ENCODE measurements around the gene SYNPO2. TPM values are rescaled to one million over a fixed set of nuclear protein-coding genes. Genes with fewer than 3 reads are reported as not detected.

The SYNPO2 gene
- total and polyA plus RNA-seq, 2 of the 8 experiments (the other 6 are each of a cell fraction or from before 2014, with no cell fraction given), result 0.50 to 4.2 TPM

DNA sequence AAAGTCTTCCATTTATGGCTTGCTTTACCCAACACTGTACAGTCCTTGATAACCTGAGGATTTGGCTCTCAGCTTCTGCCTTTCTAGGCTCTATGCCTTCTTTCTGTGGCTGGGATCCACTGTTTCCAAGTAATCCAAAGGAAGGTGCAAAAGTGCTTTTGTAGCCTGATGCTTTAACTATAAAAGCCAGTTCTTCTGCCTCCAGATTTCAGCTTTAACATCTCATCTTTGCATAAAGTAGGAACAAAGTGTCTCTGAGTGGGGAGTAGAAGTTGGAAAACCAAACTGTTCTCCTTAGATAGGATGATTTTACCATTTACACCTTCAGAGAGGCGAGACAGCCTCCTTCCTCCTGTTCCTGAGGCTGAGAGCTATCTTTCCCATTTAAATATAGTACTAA, 41.7 kb upstream of the SYNPO2 start (continued):
- TF ChIP-seq, protein P1, sequence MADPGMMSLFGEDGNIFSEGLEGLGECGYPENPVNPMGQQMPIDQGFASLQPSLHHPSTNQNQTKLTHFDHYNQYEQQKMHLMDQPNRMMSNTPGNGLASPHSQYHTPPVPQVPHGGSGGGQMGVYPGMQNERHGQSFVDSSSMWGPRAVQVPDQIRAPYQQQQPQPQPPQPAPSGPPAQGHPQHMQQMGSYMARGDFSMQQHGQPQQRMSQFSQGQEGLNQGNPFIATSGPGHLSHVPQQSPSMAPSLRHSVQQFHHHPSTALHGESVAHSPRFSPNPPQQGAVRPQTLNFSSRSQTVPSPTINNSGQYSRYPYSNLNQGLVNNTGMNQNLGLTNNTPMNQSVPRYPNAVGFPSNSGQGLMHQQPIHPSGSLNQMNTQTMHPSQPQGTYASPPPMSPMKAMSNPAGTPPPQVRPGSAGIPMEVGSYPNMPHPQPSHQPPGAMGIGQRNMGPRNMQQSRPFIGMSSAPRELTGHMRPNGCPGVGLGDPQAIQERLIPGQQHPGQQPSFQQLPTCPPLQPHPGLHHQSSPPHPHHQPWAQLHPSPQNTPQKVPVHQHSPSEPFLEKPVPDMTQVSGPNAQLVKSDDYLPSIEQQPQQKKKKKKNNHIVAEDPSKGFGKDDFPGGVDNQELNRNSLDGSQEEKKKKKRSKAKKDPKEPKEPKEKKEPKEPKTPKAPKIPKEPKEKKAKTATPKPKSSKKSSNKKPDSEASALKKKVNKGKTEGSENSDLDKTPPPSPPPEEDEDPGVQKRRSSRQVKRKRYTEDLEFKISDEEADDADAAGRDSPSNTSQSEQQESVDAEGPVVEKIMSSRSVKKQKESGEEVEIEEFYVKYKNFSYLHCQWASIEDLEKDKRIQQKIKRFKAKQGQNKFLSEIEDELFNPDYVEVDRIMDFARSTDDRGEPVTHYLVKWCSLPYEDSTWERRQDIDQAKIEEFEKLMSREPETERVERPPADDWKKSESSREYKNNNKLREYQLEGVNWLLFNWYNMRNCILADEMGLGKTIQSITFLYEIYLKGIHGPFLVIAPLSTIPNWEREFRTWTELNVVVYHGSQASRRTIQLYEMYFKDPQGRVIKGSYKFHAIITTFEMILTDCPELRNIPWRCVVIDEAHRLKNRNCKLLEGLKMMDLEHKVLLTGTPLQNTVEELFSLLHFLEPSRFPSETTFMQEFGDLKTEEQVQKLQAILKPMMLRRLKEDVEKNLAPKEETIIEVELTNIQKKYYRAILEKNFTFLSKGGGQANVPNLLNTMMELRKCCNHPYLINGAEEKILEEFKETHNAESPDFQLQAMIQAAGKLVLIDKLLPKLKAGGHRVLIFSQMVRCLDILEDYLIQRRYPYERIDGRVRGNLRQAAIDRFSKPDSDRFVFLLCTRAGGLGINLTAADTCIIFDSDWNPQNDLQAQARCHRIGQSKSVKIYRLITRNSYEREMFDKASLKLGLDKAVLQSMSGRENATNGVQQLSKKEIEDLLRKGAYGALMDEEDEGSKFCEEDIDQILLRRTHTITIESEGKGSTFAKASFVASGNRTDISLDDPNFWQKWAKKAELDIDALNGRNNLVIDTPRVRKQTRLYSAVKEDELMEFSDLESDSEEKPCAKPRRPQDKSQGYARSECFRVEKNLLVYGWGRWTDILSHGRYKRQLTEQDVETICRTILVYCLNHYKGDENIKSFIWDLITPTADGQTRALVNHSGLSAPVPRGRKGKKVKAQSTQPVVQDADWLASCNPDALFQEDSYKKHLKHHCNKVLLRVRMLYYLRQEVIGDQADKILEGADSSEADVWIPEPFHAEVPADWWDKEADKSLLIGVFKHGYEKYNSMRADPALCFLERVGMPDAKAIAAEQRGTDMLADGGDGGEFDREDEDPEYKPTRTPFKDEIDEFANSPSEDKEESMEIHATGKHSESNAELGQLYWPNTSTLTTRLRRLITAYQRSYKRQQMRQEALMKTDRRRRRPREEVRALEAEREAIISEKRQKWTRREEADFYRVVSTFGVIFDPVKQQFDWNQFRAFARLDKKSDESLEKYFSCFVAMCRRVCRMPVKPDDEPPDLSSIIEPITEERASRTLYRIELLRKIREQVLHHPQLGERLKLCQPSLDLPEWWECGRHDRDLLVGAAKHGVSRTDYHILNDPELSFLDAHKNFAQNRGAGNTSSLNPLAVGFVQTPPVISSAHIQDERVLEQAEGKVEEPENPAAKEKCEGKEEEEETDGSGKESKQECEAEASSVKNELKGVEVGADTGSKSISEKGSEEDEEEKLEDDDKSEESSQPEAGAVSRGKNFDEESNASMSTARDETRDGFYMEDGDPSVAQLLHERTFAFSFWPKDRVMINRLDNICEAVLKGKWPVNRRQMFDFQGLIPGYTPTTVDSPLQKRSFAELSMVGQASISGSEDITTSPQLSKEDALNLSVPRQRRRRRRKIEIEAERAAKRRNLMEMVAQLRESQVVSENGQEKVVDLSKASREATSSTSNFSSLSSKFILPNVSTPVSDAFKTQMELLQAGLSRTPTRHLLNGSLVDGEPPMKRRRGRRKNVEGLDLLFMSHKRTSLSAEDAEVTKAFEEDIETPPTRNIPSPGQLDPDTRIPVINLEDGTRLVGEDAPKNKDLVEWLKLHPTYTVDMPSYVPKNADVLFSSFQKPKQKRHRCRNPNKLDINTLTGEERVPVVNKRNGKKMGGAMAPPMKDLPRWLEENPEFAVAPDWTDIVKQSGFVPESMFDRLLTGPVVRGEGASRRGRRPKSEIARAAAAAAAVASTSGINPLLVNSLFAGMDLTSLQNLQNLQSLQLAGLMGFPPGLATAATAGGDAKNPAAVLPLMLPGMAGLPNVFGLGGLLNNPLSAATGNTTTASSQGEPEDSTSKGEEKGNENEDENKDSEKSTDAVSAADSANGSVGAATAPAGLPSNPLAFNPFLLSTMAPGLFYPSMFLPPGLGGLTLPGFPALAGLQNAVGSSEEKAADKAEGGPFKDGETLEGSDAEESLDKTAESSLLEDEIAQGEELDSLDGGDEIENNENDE (IDR thresholded peaks at IDR 0.05; ENCODE audit: insufficient replicate concordance, low read length), result no peak
- TF ChIP-seq TEAD4 (IDR thresholded peaks at IDR 0.05; ENCODE audit: low read depth, low read length) (no peak), GABPA (IDR thresholded peaks at IDR 0.05; ENCODE audit: borderline replicate concordance, insufficient read depth, low read length) (no peak)

Data from H1 (cell line).